GM12874 (cell line): ENCODE data around the gene F7.

Experiments
- TF ChIP-seq, protein P1 (sequence below): IDR thresholded peaks from 2 replicates; pipeline ENCODE4 v1.5.1; 2011; ENCODE audit warnings: low read depth, mild to moderate bottlenecking, control low read depth, low read length, moderate library complexity; ENCODE audit not compliant: insufficient read depth

F7 gene

GRCh38 chr13:113102727-113103126 is 2.9 kb upstream of the F7 start:
- TF ChIP-seq, protein P1, sequence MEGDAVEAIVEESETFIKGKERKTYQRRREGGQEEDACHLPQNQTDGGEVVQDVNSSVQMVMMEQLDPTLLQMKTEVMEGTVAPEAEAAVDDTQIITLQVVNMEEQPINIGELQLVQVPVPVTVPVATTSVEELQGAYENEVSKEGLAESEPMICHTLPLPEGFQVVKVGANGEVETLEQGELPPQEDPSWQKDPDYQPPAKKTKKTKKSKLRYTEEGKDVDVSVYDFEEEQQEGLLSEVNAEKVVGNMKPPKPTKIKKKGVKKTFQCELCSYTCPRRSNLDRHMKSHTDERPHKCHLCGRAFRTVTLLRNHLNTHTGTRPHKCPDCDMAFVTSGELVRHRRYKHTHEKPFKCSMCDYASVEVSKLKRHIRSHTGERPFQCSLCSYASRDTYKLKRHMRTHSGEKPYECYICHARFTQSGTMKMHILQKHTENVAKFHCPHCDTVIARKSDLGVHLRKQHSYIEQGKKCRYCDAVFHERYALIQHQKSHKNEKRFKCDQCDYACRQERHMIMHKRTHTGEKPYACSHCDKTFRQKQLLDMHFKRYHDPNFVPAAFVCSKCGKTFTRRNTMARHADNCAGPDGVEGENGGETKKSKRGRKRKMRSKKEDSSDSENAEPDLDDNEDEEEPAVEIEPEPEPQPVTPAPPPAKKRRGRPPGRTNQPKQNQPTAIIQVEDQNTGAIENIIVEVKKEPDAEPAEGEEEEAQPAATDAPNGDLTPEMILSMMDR: no peak

DNA sequence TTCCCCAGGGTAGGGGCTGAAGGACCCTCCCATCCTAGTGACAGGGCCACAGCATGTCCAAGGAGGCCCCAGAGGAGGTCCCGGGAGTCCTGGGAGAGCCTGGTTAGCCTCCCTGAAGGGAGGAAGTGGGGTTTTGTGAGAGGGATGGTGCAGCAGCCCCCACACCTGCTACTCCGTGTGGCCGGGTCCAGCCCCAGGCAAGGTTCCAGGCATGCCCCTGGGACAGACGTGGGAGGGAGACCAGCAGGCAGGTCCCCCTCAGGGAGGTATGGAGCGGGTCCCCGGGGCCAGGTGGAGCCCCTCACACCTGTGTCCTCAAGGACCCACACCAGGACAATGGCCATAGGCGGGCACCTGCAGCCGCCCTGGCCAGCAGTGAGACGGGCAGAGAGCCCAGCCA is 1.9 kb upstream of the F7 start:
- TF ChIP-seq, protein P1: no peak

DNA sequence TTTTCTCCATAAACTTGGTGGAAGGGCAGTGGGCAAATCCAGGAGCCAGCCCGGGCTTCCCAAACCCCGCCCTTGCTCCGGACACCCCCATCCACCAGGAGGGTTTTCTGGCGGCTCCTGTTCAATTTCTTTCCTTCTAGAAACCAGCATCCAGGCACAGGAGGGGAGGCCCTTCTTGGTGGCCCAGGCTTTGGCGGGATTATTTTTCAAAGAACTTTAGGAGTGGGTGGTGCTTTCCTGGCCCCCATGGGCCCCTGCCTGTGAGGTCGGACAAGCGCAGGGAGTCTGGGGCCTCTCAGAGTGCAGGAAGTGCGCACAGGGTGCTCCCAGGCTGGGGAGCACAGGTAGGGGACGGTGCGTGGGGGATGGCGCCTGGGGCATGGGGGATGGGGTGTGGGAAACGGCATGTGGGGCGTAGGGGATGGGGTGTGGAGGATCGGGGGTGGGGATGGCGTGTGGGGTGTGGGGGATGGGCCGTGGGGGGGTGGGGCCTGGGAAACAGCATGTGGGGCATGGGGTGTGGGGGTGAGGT is 396 bp downstream of the F7 start:
- TF ChIP-seq, protein P1: no peak

DNA sequence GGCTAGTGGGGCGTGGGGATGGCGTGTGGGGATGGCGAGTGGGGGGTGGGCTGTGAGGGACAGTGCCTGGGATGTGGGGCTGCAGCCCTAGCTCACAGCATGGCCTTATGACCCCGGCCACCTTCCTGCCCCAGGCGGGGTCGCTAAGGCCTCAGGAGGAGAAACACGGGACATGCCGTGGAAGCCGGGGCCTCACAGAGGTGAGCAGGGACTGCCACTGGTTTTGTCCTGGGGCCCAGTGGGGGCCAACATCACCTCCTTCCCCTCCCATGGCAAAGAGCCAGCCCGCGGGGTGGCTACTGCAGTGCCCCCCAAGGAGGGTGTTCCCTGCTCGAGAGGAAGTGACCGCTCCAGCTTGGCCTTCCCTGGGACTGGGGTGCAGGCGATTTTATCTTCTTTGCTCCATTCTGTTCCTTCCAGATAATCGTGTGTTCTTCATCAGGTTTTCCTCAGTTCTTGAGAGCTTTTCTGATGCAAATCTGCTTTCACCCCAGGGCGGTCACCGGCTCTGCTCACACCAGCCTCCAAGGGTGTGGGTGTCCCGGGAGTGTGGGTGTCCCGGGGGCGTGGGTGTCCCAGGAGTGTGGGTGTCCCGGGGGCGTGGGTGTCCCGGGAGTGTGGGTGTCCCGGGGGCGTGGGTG is 1.2 kb downstream of the F7 start:
- TF ChIP-seq, protein P1: no peak

GRCh38 chr13:113109151-113110047 is 3.8 kb downstream of the F7 start:
- TF ChIP-seq, protein P1: no peak

DNA sequence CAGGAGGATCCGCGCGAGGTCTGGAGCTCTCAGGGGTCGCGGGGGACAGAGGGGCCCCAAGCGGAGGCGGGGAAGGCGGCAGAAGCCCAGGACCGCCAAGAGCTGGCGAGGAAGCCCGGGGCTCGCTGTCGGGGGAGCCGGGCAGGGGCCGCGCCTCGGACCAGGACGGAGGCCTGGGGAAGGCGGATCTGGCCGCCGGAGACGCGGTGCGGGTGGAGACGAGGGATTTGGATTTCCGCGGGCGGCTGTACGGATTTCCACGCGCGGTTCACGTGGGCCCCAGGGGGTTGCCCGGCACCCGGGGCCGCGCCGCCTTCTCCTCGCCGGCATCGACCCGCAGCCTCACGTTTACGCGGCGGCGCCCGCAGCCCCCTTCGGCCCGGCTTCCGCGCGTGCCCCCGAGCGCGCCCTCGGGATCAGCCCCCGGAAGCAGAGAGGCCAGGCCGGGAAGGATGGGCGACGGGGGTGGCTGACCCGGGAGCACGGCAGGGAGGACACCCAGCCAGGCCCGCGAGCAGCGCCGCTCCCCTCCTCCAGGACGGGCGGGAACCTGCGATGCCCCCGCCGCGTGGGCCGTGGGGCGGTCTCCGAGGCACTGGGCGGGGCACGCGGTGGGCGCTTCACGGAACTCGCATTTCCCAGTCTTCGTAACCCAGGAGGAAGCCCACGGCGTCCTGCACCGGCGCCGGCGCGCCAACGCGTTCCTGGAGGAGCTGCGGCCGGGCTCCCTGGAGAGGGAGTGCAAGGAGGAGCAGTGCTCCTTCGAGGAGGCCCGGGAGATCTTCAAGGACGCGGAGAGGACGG is 4.7 kb downstream of the F7 start:
- TF ChIP-seq, protein P1: no peak
